IPS-NIHi7 (cell line): ENCODE measurements around the gene MAP2K7.

Experiments used
- DNase-seq: peaks from one replicate; pipeline ENCODE4 v3.0.0; 2012; ENCODE audit warnings: mixed read lengths; ENCODE audit errors: extremely low spot score

The MAP2K7 gene

GRCh38 chr19:7918615-7919421 is 15.1 kb downstream of the MAP2K7 start:
- DNase-seq: no peak

DNA sequence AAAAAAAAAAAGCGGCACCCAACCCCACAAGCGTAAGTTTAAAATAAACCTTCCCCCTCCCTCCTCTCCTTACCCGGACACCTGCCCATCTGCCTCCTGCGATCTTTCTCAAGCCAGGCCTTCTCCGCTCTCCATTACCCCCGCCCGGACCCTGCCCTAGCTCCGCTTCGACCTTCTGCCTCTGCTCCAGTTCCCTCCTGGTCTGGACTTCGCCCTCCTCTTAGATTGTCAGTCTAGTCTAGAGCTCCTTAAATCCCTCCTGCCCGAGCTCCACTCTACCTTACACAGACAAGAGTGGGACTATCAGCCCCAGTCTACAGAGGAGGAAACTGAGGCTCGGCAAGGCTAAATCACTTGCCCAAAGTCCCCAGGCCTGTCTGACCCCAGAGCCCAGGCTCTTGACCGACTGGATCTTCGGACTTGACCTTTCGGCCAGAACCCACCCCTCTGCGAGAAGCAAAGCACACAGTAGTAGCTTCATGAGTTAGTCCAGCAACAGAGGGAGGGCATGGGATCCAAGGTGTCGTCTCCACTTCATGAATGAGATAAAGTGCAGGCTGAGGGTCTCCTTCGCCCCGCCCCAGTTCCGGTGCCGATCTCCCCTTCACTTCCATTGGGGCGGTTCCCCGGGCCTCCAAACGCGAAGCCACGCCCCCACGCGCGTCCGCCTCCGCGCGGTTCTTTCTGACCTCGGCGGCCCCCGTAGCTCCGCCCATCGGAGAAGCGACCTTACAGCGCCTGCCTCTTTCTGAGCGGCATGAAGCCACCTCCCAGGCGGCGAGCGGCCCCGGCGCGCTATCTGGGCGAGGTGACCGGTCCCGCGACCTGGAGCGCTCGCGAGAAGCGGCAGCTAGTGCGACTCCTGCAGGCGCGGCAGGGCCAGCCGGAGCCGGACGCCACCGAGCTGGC is 16.2 kb downstream of the MAP2K7 start, which contains the start of gene SNAPC2:
TSS of gene SNAPC2 (plus strand) at position 729 of the 909 bp plus-strand sequence. CDS start at position 758, 29 bp downstream.
- DNase-seq: peak; percentile 80

DNA sequence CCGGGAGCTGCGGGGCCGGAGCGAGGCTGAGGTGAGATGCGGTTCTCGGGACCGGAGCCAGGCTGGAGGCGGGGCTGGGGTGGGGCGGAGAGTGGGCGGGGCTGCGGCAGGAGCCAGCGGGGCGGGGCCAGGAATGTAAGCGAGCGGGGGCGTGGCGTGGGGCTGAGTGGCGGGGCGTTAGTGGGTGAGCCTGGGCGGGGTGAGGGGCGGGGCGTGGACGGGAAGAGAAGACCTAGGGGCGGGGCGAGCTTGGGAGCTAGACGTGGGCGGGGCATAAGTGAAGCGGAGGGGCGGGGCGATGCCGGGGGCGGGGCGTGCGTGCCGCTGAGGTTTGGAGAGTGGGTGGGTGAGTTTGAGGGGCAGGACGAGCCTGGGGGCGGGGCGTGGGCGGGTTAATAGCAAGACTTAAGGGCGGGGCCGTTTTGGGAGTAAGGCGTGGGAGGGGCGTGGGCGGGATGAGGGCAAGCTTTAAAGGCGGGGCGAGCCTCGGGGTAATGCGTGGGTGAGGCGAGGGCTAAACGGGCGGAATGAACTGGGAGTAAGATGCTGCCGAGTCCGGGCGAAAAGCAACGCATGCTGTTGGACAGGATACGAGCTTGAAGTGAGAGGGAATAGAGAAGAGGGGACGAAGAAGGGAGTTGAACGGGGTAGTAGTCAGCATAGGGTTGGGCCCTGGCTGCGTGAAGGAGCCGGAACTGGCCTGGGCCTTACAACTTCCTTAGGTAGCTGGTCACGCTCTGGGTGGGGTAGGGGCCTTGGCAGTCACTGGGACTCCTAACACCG is 17.0 kb downstream of the MAP2K7 start:
- peak; percentile 88 for DNase-seq

GRCh38 chr19:7921302-7921966 is 17.8 kb downstream of the MAP2K7 start:
- DNase-seq: no peak

DNA sequence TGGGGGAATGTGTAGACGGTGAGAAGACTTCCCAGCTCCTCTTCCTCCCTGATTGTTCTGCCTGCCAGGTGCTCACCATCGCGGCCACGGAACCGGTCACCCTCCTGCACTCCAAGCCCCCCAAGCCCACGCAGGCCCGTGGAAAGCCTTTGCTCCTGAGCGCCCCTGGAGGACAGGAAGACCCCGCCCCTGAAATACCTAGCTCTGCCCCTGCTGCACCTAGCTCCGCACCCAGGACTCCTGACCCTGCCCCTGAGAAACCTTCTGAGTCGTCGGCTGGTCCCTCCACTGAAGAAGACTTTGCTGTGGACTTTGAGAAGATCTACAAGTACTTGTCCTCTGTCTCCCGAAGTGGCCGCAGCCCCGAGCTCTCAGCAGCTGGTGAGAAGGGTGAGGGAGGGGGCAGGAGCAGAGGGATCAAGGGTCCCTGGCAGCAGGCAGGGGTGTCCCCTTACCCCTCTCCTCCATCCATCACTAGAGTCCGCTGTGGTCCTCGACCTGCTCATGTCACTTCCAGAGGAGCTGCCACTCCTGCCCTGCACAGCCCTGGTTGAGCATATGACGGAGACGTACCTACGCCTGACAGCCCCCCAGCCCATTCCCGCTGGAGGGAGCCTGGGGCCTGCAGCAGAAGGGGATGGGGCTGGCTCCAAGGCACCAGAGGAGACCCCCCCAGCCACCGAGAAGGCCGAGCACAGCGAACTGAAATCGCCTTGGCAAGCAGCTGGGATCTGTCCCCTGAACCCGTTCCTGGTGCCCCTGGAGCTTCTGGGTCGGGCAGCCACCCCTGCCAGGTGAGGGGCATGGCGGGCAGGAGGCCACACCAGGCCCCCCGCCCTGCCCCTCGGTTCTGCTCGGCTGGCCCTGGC is 18.5 kb downstream of the MAP2K7 start:
- no peak for DNase-seq

- DNase-seq: no peak
Measured at GRCh38 chr19:7922836-7923195, 19.1 kb downstream of the MAP2K7 start.

GRCh38 chr19:7923295-7924191 is 19.9 kb downstream of the MAP2K7 start:
- no peak for DNase-seq

DNA sequence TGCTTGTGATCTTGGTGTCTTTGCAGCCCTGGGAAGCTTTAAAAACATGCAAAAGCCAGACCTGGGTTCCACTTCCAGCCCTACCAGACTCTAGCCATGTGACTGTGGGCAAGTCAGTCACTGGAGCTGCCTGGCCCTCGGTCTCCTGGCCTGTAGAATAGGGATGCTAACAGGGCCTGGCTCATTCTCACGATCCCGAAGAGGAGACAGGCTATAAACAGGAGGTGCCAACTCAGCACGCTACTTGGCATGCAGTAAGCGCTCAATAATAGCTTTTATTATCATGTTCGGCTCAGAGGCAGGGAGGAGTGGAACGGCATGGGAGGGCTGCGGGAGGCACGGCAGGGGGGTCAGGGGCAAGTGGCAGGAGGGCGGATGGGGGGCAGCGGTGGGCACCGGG is 20.6 kb downstream of the MAP2K7 start:
- no peak for DNase-seq

GRCh38 chr19:7924651-7925170 is 21.0 kb downstream of the MAP2K7 start:
- DNase-seq: no peak

DNA sequence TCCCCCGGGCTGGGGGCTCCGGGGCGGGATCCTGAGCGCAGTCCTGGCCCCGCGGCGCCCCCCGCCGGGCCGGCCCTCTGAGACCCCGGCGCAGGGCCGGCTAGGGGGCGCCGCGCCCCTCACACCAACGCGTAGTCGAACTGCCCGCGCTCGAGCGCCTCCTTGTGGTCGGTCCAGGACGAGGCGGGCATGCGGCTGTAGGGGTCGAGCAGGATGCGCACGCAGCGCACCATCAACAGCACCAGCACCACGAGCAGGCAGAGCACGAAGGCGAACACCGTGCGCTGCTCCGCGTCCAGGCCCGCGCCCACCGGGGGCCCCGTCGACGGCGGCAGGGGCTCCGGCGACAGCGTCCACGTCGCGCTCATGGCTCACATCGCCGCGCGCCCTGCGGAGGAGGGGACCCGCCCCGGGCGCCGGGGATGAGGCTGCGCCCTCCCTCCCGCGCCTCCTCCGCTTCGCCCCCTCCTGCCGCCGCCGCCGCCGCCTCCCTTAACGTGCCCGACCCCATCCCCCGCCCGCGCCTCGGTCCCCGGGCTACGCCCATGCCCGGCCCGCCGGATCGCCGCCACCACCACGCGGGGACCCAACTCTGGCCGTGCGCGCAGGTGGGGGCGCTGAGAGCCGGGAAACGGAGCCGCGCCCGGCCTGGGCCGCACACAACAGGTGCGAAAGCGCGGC is 21.6 kb downstream of the MAP2K7 start:
- DNase-seq: peak; percentile 86

DNA sequence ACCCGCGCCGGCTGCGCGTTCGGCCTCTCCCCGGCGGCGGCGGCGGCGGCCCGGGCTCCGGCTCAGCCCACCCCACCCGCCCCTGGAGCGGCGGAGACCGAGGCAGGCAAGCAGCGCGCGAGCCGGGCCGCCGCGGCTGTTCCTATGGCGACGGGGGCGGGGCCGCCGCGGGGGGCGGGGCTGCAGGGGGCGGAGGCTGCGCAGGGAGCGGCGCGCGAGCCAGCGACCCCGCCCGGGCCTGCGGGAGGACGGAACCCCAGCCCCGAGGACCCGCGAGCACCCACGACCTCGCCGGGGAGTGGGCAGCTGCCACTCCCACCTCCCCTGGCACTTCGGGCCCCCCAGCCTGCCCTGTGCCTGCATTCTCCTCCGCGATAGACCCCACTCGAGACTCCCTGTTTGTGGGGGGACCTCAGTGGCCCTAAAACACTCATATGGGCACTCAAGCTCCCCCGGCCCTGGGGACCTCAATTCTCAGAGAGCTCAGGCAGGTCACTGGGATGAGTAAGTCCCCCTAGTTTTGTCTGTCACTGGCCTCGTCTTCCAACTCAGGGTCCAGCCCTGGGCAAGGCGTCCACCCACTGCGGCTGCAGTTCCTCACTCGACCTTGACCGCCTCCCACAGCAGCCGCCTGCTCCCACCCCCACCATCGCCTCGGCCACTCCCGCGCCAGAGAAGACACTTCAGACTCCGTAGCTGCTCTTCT is 22.5 kb downstream of the MAP2K7 start, which contains the start of gene CTXN1:
TSS of gene CTXN1 (minus strand) at position 115 of the 706 bp plus-strand sequence. CDS start 597 bp downstream, outside the sequence.
- peak; percentile 87 for DNase-seq

- DNase-seq: no peak
Measured at GRCh38 chr19:7926727-7927604, 23.3 kb downstream of the MAP2K7 start.

DNA sequence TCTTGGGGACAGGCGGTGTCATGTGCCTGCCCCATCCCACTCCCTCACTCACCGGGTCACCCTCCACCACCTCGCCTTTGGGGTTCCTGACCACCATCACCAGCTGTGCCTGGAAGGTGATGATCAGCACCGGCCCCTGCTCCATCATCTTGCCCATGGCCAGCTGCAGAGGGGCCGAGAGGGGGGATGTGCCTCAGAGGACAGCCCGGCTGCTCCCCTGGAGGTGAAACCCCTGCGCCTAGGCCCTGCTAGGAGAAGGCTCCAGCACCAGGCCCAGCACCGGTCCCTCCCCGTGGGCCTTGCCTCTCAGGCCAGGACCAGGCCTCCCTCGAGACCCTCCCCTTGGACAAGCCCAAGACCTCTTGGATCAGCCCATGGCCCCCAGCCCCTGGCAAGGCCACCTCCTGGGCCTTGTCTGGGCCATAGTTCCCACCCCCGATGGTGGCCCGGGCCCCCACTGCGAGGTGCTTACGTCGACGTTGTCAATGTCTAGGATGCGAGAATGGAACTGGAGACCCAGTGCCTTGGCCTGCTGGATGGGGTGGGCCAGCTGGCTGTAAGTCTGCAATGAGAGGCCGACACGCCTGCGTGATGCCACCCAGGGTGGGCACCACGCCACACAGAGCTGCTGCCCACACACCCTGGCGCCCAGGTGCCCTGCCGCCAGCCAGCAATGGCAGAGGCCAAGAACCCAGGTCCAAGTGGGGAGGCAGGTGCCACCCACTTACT is 24.1 kb downstream of the MAP2K7 start:
- DNase-seq: no peak

DNA sequence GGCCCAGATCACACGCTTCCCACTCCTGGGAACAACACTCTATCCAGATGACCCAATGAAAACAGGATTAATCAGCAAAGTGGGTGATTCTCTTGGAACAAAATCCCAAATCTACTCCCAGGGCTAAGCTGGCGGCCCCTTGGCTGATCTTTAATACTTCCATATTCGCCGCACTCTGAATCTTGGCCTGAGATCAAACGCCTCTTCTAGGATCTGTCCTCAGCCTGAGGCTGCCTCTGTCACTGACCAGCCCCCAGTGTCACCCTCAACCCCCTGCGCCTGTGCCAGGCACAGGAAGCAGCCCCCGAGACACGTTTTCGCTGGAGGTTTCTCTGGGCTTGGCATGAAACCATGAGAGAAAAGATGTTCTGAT is 24.6 kb downstream of the MAP2K7 start:
- no peak for DNase-seq

- peak; percentile 76 for DNase-seq
Measured at GRCh38 chr19:7928741-7929701, 25.3 kb downstream of the MAP2K7 start.
